Gastrocnemius medialis (tissue), 4 donors: Measurements from ENCODE around the gene PBX2. TPM values are rescaled to one million over a fixed set of nuclear protein-coding genes. Genes with fewer than 3 reads are reported as not detected.

Source experiments
- ATAC-seq, 2 donors: fragments of 150-250 bp; one replicate each; pipeline ENCODE4 v1.9.1; 2016
- DNase-seq, 2 donors: peaks; one replicate each; pipeline ENCODE4 v3.0.0-alpha.2; 2019
- H3K27ac ChIP-seq, 4 donors: fragments of 200-600 bp; sonication (generic); 1 replicate in 1 of 4; 2 replicates in 3 of 4; pipeline ENCODE4 v1.5.1; 2016 to 2018; ENCODE audit warnings: mild to moderate bottlenecking in 2 of 4, moderate library complexity in 1 of 4
- H3K27me3 ChIP-seq, 3 donors: fragments of 200-600 bp; sonication (generic) in 2 of 3; 1 replicate in 1 of 3; 2 replicates in 2 of 3; pipeline versions ENCODE4 v1.5.1 to v1.6.0; 2016 to 2019; ENCODE audit warnings: mild to moderate bottlenecking in 1 of 3, moderate library complexity in 1 of 3
- H3K36me3 ChIP-seq, 2 donors: fragments of 200-600 bp; sonication (generic) in 1 of 2; one replicate each; pipeline ENCODE4 v1.5.1; 2017 to 2018
- H3K4me1 ChIP-seq, 2 donors: fragments of 200-600 bp; sonication (generic) in 1 of 2; one replicate each; pipeline ENCODE4 v1.5.1; 2016 to 2017; ENCODE audit warnings: mild to moderate bottlenecking in 2 of 2
- H3K4me3 ChIP-seq, 4 donors: fragments of 200-600 bp; sonication (generic) in 3 of 4; 1 replicate in 1 of 4; 2 replicates in 3 of 4; pipeline ENCODE4 v1.5.1; 2016 to 2019; ENCODE audit warnings: mild to moderate bottlenecking in 2 of 4
- H3K9me3 ChIP-seq, 3 donors: fragments of 200-600 bp; sonication (generic) in 2 of 3; 1 replicate in 1 of 3; 2 replicates in 2 of 3; pipeline ENCODE4 v1.5.1; 2016 to 2019
- POLR2A ChIP-seq, 2 donors: fragments of 450-650 bp; IDR thresholded peaks; one replicate each; pipeline ENCODE4 v1.6.1; 2017; ENCODE audit warnings: antibody characterized with exemption in 2 of 2, mild to moderate bottlenecking in 2 of 2, moderate library complexity in 2 of 2
- in situ Hi-C, 4 donors: fragments of 200-750 bp; cut with MboI; loops; one replicate each; pipeline versions ENCODE4 v1.15.0 to v1.8.0; 2017; ENCODE audit warnings: low sequenced_read_pairs in 4 of 4
- intact Hi-C: fragments of 100-400 bp; cut with DNase I; formaldehyde crosslinking; loops from one replicate; pipeline ENCODE4 v1.15.1; 2023; ENCODE audit warnings: low total_unique reads
- total RNA-seq, 4 donors: library from RNA; depleted of rRNA; stranded (reverse); fragments of >200 nt; gene quantifications; one replicate each; pipeline versions ENCODE4 v1.1.0 to v1.2.3, GENCODE V29; 2016
- TF ChIP-seq, protein P1 (sequence below), 5 experiments: fragments of 450-650 bp in 3 of 5; fragments of 200-600 bp in 2 of 5; sonication (generic) in 2 of 5; IDR thresholded peaks in 4 of 5; conservative IDR thresholded peaks in 1 of 5; 1 replicate in 4 of 5; 2 replicates in 1 of 5; pipeline ENCODE4 v1.5.1; 2016 to 2019; ENCODE audit warnings: antibody characterized with exemption in 5 of 5, mild to moderate bottlenecking in 3 of 5, moderate library complexity in 3 of 5

PBX2 gene
- total RNA-seq, 4 donors from 2014 or later = 24.3 to 37.6 (median 33.6) TPM

DNA sequence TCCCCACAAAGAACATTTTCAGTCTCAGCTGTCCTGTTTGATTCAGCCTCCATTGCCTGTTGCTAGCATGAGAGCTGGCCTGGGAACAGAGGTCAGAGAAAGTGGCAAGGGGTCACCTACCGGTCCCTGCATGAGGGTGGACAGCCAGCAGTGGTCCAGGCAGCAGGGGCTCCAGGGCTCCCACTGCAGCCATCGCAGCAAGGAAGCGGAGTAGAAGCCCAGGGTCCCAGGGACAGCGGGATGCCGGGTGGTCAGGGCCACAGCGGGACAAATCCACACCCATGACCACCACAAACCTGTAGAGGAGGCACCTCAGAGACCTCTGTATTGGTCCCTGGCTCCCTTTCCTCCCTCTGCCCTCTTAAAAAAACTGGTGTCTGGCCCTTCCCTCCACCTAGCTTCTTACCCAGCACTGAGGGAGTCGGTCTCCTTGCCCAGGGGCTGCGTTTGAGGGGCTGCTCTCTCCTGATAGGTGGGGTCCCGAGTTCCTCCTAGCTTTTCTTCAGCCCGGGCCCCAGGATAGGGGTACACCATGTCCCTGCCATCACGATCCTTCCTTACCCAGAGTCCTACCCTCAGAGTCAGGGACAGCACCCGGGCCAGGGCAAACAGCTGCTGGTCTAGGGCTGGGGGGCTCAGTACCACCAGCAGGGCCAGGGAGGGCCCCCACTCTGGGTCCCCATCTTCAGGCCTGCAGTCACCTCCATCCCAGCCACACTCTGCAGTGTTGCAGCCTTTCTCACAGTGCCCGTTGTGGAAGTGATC lies 10.9 kb upstream of the PBX2 start:
- TF ChIP-seq, protein P1, sequence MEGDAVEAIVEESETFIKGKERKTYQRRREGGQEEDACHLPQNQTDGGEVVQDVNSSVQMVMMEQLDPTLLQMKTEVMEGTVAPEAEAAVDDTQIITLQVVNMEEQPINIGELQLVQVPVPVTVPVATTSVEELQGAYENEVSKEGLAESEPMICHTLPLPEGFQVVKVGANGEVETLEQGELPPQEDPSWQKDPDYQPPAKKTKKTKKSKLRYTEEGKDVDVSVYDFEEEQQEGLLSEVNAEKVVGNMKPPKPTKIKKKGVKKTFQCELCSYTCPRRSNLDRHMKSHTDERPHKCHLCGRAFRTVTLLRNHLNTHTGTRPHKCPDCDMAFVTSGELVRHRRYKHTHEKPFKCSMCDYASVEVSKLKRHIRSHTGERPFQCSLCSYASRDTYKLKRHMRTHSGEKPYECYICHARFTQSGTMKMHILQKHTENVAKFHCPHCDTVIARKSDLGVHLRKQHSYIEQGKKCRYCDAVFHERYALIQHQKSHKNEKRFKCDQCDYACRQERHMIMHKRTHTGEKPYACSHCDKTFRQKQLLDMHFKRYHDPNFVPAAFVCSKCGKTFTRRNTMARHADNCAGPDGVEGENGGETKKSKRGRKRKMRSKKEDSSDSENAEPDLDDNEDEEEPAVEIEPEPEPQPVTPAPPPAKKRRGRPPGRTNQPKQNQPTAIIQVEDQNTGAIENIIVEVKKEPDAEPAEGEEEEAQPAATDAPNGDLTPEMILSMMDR (IDR thresholded peaks at IDR 0.05 in 4 of 5, conservative IDR thresholded peaks at IDR 0.05 in 1 of 5) = no peak
- no peak for TF ChIP-seq POLR2A (IDR thresholded peaks at IDR 0.05)
- H3K4me3 ChIP-seq = no peak overlapping the region
- H3K9me3 ChIP-seq = no peaks in the 10 kb centered on the region
- no peak overlapping the region for H3K27ac ChIP-seq
- no peak for DNase-seq
- in situ Hi-C loops = no loop called here
- intact Hi-C loops = no loop called here
- H3K36me3 ChIP-seq = no peaks in the 10 kb centered on the region
- H3K4me1 ChIP-seq = peaks cover 8 to 11% of the 10 kb centered on the region in 2 donors
- ATAC-seq = no peak
- H3K27me3 ChIP-seq = peaks cover 0 to 11% (median 10%) of the 10 kb centered on the region in 3 donors

DNA sequence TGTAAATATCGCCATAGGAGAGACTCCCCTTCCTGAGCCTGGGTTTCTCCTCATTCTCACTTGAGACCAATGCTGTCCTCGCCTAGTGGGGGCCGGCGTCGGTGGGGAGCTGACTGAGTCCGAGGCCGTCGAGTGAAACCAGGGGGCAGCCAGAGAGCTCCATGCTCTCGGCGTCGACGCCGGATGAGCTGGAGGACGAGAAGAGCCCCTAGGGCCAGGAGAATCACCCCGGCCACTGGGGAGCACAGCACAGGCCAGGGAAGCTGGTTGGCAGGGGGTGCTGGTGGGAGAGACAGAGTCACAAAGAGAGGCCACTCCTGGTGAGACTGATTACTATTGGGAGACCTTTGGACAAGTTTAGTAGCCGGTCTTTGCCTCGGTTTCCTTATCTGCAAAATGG lies 8.9 kb upstream of the PBX2 start:
- ATAC-seq (no peak), DNase-seq (no peak)
- no peak for TF ChIP-seq POLR2A (IDR thresholded peaks at IDR 0.05)
- TF ChIP-seq, protein P1 (IDR thresholded peaks at IDR 0.05 in 4 of 5, conservative IDR thresholded peaks at IDR 0.05 in 1 of 5) = no peak
- H3K27ac ChIP-seq = peak overlapping the region in 1 of 4 donors; percentile 98
- no peaks in the 10 kb centered on the region for H3K36me3 ChIP-seq
- no peaks in the 10 kb centered on the region for H3K9me3 ChIP-seq
- peaks cover 17 to 20% of the 10 kb centered on the region in 2 donors for H3K4me1 ChIP-seq
- H3K4me3 ChIP-seq = no peak overlapping the region
- intact Hi-C loops = loop anchor here (5.0 to 10.0 kb wide), 4 partner anchors 652 to 1484 kb away; partner anchors contain the start of genes ATP6V1G2, BRD2, HSD17B8 and MDC1
- H3K27me3 ChIP-seq = peaks cover 0 to 11% (median 10%) of the 10 kb centered on the region in 3 donors
- in situ Hi-C loops = loop anchor here in 3 of 4 donors (10.0 to 25.0 kb wide), 7 partner anchors 74 to 1587 kb away; partner anchors contain the start of genes BRD2 (in 3 of the 3), HLA-DMA (in 3 of the 3), APOM (in 2 of the 3) and BAG6 (in 2 of the 3)

DNA sequence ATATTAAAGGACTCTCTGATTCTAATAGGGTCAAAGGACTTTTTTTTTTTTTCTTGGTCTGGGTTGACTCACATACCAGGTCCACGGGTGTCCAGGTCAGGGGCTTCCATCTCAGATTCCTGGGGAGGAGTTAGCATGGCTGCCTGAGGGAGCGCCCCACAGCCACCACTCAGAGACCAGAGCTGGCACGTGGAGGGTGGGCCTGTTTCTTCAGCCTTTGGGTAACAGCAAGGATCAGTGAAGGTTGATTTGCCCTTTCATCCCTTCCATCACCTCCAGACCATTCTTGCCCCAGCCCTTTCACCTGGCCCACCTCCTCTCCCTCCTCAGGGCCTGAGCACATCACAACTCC lies 8.3 kb upstream of the PBX2 start:
- peak overlapping the region in 3 of 4 donors; percentile 35 to 98 (median 40) for H3K27ac ChIP-seq
- no peak for DNase-seq
- no peak overlapping the region for H3K4me3 ChIP-seq
- ATAC-seq = no peak
- no peaks in the 10 kb centered on the region for H3K9me3 ChIP-seq
- no peak for TF ChIP-seq POLR2A (IDR thresholded peaks at IDR 0.05)
- TF ChIP-seq, protein P1 (IDR thresholded peaks at IDR 0.05 in 4 of 5, conservative IDR thresholded peaks at IDR 0.05 in 1 of 5) = no peak
- peaks cover 0 to 11% (median 10%) of the 10 kb centered on the region in 3 donors for H3K27me3 ChIP-seq
- no peaks in the 10 kb centered on the region for H3K36me3 ChIP-seq
- peaks cover 17 to 20% of the 10 kb centered on the region in 2 donors for H3K4me1 ChIP-seq
- intact Hi-C loops = loop anchor here (5.0 to 10.0 kb wide), 4 partner anchors 651 to 1484 kb away; partner anchors contain the start of genes ATP6V1G2, BRD2, HSD17B8 and MDC1
- in situ Hi-C loops = loop anchor here in 3 of 4 donors (10.0 to 25.0 kb wide), 7 partner anchors 74 to 1586 kb away; partner anchors contain the start of genes BRD2 (in 3 of the 3), HLA-DMA (in 3 of the 3), APOM (in 2 of the 3) and BAG6 (in 2 of the 3)

DNA sequence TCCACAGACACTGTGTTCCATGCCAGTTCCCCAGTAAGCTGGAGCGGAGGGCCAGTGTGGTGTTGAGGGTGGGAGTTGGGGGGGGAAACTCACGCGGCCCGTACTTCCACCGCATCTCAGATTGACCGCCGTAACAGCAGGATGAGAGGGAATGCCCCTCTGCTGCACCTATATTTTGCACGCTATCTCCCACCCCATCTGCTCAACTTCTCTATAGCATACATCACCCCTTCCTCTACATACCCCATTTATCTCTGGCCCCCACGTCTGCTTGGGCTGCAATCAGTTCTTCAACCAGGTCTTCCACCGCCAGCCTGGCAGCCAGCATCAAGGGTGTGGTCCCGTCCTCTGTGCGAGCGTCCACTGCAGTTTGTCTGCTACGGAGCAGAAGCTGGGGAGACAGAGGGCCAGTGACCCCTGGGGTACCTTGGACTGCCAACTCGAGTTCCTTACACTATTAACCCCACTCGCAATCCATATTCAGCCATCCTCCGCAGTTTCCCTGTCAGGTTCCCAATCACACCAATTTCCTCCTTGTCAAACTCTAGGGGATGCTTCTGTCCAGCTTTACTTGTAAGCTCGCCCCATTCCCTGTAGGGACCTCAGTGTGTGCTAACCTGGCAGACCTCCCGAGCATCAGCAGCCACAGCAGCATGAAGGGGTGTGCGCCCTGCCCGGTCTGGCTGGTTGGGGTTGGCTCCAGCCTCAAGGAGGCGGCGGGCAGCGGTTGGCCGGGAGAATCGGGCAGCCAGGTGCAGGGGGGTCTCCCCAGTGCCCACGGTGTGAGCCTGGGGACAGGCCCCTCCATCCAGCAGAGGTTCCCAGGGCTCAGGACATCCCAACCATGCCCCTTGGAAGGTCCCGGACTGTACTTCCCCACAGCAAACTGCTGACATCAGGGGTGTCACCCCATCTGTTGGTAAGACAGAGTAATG lies 6.9 kb upstream of the PBX2 start:
- H3K27me3 ChIP-seq = peaks cover 0 to 5% (median 2%) of the 10 kb centered on the region in 3 donors
- DNase-seq (no peak), ATAC-seq (no peak)
- H3K36me3 ChIP-seq = no peaks in the 10 kb centered on the region
- peak overlapping the region; percentile 67 to 86 (median 71) for H3K4me3 ChIP-seq
- TF ChIP-seq, protein P1 (IDR thresholded peaks at IDR 0.05 in 4 of 5, conservative IDR thresholded peaks at IDR 0.05 in 1 of 5) = no peak
- TF ChIP-seq POLR2A (IDR thresholded peaks at IDR 0.05) = no peak
- peak overlapping the region; percentile 91 to 98 (median 96) for H3K27ac ChIP-seq
- H3K4me1 ChIP-seq = peaks cover 20 to 26% of the 10 kb centered on the region in 2 donors
- H3K9me3 ChIP-seq = no peaks in the 10 kb centered on the region
- in situ Hi-C loops (loop anchor here in 3 of 4 donors (10.0 to 25.0 kb wide), 7 partner anchors 72 to 1585 kb away; partner anchors contain the start of genes BRD2 (in 3 of the 3), HLA-DMA (in 3 of the 3), APOM (in 2 of the 3) and BAG6 (in 2 of the 3)), intact Hi-C loops (loop anchor here (5.0 to 10.0 kb wide), 4 partner anchors 650 to 1482 kb away; partner anchors contain the start of genes ATP6V1G2, BRD2, HSD17B8 and MDC1)
